H54 (cell line): ENCODE results near the gene TSHZ3.

Experiments
- DNase-seq: peaks from one replicate; pipeline ENCODE4 v3.0.0; 2011; ENCODE audit warnings: low spot score, mixed read lengths; ENCODE audit not compliant: insufficient read length
- FAIRE-seq: peaks from 3 replicates; lab custom pipeline; 2011; peaks lifted over from hg19 to GRCh38; lab: Jason Lieb, UNC
- POLR2A ChIP-seq: IDR thresholded peaks from 2 replicates; pipeline ENCODE4 v1.6.1; 2011; ENCODE audit warnings: low read depth, mild to moderate bottlenecking, low read length

The TSHZ3 gene

DNA sequence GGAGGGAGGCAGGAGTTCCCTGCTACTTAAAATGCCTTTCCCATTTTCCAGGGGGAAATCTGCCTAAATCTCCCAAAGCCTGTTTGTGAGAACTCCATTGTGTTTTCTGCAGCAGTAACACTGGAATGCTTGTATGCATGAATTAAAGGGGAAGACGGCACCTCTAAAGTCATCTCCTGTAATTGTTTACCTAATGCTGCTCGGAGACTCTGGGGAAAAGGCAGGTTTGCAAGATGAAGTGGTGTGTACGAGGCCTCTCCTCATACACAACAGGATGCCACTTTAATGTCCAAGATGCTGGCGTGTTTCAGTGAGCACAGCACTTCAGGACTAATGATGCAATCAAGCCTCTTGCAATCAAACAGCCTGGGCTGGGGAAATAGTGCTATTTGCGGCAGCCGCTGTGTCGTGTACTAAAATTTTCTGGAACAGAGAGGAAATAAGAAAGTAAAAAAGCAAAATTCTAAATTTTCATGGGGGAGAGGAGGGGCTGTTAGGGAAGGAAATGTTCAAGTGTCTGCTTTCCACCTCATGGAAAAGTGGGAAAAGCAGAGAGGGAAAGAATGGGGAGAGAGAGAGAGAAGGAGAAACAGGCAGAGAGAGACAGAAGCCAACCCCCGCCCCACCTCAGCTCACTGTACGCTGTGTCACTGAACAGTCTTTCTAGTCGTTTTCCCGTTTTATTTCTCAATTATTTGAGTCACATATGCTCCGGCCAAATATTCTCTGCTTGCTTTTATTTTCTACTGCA, 32.9 kb downstream of the TSHZ3 start:
- DNase-seq = no peak
- TF ChIP-seq POLR2A = no peak

DNA sequence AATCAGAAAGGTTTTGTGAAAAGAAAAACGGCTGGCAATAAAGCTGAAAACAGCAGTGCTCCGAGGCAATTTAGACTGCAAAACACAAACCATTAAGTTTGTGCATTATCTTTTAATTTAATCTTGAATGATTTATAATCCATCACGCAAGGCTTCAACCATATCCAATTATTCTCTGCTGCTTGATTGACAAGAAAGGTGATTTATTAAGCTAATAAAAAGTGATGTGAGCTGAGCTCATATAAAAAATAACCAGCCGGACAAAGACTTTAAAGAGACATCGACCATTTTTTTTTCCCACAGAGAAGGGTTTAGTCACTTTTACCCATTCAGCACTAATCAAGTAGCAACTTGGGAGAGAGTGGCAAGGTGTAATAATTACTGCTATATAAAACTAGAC, 33.6 kb downstream of the TSHZ3 start:
- TF ChIP-seq POLR2A = no peak
- DNase-seq = no peak
- FAIRE-seq = no peak

More for the DNA sequence above, 32.9 kb downstream of the TSHZ3 start:
- FAIRE-seq = no peak

DNA sequence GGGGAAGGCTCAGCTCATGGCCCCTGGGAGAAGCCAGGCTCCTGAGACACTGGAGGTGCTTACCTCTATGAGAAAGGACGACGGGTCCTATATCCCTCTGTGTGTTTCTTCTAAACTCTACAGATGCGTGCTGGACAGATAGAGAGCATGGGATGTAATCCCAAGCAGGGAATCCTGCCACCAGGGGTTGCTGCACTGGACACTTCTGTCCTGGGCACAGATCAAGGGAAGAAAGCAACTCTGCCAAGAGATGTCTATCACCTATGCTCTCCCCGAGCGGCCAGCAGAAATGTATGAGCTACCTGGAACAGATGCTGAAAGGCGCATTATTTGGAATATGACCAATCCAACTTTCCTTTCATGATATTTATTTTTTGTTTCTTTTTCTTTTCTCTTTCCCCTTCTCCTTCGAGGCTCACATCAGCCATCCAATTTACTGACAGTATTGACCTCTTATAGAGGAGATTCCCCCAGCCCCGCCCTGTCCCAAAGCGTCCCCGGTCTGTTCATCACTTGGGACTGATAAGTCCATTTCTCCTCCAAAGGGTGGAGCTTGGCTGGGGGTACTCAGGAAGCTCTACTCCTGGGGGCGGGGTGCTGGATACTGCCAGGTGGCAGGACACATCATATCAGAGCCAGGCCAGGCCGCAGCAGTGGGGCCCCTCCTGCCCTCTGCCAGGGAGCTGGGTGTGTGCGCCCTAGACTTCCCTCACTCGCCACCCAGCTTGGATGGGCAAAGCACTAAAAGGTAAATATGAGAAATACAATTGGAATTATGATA, 34.2 kb downstream of the TSHZ3 start:
- FAIRE-seq (no peak), DNase-seq (no peak)
- no peak for TF ChIP-seq POLR2A

DNA sequence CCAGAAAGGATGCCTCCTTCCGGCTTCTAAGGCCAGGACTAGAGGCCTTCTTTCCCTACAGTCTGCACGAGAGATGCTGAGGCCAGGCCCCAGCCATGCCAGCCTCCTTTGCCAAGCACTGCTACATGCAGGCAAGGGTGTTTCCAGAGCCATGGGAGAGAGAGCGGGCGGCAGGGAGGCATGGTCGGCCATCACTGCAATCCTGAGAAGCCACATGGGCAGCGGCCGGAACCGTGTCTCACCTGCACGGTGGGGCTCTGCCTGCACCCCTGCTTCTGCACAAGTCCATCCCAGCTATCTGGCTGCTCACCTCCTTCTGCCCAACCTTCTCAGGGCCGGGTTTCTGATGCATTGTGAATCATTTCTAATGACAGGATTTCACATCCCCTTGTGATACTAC, 35.1 kb downstream of the TSHZ3 start:
- no peak for FAIRE-seq
- no peak for DNase-seq
- TF ChIP-seq POLR2A = no peak

DNA sequence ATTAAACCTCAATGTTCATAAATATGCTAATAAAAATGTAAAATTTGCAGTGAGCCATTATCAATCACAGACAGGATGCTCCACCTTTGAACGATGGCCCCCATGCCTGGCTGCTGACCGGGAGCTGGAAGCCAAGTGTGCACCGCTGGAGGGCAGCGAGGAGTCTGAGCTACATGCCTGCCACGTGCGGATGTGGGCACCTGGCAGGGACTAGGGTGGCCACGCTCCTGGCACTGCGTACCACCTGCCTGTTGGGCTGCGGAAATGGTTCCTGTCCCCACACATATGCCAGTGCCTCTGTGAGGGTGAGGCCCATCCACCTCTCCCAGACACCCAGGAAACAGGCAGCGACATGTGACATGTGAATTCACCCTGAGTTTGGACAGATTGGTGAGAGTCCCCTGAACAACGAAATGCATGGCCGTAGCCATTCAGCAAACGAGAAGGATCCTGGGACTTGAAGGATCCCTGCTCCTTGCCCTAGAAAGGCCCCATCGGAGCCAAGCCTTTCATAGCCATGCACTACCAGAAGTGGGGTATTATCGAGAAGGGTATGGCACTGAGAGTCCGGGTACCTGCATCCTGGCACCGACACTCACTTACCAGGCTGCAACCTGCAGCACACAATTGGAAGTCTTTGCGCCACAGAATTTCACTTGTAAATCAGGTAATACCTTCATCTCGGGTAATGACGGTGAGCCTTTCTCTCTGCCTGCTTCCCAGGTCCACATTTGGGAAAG, 35.8 kb downstream of the TSHZ3 start:
- DNase-seq (no peak), FAIRE-seq (no peak)
- TF ChIP-seq POLR2A = no peak

DNA sequence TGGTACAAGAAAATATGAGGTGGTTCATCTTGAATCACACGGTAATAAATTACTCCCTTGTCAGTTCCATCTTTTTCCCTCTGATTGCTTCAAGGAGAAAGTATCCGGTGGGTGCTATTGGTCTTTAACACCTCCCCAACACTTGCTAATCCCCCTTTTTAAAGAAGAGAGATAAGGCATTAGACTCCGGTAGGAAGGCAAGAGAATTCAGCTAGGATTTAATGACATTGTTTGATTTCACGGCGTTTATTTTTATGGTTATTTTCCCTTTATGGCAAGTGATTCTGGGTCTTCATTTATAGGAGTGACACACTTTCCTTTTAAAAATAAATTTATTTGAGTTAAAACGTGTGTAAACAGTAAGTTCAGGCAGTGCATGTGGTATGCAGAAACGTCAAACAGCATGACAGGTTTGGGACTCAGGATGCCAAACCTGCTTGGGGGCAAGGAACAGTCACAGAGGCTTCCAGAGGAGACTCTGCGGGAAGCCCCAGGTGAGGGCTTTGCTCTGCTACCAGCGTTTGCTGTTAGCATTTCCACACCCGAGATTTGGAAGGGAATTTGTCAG, 36.5 kb downstream of the TSHZ3 start:
- no peak for DNase-seq
- no peak for TF ChIP-seq POLR2A
- no peak for FAIRE-seq

DNA sequence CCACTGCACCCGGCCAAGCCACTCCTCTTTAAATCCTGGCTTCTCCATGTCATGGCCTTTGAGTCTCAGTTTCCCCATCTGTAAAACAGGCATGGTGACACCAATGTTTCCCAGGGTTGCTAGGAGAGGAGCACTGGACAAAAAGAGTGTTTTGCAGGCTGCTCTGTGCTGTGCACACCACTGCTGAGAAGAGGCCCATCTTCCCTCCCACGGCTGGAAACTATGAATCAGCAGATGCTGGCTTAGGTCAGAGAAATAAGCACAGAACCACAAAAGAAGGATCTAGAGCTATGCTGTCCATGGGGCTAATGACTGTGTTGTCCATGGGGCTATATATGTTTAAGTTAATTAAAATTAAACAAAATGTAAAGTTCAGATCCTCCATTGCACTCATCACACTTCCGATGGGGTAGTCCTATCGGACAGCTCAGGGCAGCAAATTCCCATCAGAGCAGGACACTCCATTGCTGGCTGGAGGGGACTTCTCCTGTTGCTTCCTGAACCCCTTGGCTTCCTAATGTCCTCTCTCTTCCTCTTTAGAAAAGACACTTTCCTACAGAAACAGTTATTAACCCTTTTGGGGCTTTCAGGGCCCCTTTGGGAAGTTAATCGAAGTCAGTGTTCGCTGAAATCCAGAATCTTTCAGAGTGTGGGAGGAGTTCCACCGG, 37.1 kb downstream of the TSHZ3 start:
- DNase-seq (peak; percentile 47), FAIRE-seq (no peak)
- no peak for TF ChIP-seq POLR2A

DNA sequence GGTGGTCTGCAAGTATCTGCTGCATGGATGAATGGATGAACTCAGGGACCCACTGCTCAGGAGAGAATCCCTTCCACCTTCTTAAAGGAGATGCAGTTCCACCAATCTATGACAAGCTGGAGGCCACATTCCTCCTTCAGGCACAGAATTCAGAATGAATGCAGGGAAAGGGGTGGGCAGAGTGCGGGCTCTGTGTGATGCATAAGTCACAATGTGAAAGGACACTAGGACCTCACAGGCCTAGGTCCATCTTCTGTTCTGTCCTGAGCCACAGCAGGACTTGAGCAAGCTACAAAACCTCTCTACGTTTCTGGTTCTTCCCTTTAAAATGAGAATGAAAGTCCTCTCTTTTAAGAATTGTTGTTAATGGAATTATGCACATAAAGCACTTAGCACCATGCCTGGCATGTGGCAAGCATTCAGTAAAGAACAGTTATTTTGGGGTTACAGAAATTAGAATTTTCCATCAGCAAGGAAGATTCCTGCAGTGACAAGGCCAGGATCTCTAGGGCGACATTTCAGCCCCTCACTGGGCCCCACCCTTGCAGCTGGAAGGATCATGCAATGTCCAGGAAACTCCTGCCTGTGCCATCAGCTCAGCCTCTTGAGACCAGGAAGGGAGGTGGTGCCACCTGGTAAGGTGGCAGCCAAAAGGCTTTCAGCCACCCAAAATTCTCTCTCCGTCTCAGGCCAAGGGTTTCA, 38.7 kb downstream of the TSHZ3 start:
- FAIRE-seq = no peak
- DNase-seq = no peak
- TF ChIP-seq POLR2A = no peak

DNA sequence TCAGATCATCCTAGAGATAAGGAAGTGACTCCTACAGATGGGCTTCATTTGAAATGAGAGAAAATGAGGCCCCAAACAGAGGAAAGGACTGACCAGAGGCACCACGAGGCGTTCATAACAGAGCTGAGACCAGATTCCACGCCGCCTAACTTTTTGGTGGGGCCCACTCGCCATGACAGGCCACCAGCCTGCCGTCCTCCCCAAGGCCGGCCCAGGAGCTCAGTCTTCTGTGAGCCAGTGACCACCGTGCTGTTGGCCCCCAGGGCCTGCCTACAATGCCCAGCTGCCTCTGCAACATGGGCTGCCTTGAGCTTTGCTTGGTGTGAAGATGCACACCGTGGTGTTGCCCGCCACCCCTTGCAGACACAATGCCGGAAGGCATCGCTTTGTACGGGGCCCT, 40.5 kb downstream of the TSHZ3 start:
- DNase-seq (no peak), FAIRE-seq (no peak)
- TF ChIP-seq POLR2A = no peak

DNA sequence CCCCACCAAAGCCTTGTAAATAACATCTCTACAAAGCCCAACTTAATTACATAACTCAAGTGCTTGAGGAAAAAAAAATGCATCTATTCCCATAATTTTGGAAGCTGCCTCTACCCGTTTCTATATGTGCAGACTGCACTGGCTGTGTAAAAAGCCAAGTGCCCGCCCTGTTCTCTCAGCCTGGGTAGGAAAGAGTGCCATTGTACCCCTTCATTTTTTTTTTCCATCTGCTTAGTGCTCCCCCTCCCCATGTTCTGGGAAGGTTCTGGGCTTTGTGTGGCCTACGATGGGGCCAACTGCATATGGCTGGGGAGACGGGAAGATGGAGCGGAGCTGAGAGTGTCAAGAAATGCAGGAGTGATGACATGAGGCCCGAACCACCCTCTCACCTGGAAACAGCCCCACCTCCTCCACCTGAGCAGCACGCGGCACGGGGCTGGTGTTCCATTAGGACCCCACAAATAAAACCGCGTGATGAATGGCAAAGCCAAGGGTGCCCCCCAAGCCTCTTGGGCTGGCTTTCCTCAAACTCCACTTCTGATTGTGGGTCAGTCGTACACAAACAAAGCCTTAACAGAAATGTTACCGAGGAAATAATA, 42.1 kb downstream of the TSHZ3 start:
- DNase-seq = no peak
- no peak for FAIRE-seq
- no peak for TF ChIP-seq POLR2A

DNA sequence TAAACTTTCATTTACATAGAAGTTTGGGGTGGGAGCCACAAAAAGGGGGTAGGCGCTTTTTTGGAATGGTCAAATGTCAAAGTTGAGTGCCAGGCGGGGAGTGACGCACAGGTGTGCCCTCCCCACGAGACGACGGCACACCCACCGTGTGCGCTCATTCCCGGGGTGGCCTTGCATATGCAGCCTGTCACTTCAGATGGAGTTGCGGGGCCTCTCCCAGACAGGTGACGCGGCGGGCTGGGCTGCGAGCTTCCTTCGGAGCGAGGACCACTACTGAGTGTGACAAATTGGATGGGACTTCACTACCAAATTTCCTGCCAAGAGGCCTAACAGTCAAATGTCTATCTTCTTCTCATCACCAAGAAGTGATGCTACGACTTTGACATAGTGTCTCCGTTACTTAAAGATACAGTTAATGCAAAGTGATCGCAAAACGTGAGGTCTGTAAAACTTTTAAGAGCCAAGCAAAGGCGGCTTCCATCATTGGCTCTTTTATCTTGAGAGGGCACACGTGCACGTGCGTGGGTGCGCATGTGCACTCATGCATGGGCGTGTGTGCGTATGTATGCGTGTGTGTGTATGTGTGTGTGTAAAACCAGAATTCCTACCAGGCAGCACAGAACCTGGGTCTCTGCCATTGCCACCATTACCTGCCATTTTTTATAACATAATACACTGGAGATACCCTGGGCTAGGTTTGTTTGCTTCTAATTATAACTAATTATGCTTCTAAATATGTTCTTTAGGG, 43.1 kb downstream of the TSHZ3 start:
- FAIRE-seq = no peak
- no peak for DNase-seq
- no peak for TF ChIP-seq POLR2A

DNA sequence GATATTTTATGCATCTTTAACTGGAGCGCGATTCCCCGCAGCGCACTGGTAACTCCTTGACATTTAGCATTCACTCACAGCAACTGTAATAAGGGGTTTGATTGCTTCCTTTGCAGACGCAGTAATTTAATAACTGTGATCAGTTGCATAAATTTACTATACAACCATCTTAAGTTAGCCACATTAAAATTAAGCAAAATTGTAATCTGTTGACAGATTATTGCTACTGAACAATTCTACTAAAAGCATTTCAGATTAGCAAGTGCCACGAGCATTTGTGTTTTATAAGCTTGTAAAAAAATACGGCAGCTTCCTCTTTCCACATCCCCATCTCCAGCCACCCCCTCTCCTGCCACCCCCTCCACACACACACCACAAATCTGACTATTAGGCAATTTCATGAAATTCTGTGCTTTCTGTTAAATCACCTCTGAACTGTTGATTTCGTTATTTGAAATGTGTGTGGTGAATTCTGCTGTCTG, 44.4 kb downstream of the TSHZ3 start:
- no peak for DNase-seq
- FAIRE-seq = no peak
- no peak for TF ChIP-seq POLR2A
